Activated CD4-positive, CD25-positive, alpha-beta regulatory T cell treated with anti-CD3 and anti-CD28 coated beads, Interleukin-2, amount 50 U/mL, for 16 hours (primary cell): ENCODE results near the gene TTC27.

ENCODE experiments used
- DNase-seq: peaks from one replicate; pipeline ENCODE4 v3.0.0-alpha.2; 2020; ENCODE audit warnings: low read depth, low spot score

TTC27 gene

DNA sequence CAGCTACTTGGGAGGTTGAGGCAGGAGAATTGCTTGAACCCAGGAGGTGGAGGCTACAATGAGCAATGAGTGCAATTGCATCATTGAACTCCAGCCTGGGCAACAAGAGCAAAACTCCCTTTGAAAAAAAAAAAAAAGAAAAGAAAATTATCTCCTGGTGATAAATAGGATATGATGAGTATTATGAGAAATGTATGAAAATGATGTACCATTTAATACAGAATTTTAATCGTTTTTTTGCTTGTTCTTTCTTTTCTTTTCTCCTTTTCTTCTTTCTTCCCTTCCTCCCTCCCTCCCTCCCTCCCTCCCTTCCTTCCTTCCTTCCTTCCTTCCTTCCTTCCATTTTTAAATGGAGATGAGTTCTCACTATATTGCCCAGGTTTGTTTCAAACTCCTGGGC, 40.4 kb downstream of the TTC27 start:
- no peak for DNase-seq

DNA sequence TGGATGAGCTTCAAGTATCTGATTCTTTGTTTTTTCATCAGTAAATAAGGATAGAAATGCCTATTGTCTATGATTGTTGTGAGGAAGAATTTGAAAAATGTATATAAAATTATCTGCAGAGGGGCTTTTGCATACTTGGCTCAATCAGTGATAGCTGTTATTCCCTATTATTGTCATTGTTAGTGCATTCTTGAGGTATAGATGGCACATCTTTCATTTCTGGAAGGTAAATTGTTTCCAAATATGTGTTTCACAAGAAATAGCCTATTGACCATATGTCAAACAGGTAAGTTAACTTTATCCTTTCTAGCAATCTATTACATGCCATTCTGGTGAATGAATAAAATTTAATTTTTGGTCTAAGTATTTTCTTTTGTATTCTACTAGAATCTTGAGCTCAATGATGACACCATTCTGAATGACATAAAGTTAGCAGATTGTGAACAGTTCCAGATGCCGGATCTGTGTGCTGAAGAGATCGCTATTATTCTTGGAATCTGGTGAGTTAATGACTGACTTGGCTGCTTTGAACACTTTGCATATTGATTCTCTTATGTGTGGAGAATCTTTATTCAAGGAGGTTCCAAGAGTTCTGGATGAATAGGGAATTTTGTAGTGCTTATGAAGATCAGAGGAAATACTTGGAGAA, 44.2 kb downstream of the TTC27 start:
- no peak for DNase-seq

DNA sequence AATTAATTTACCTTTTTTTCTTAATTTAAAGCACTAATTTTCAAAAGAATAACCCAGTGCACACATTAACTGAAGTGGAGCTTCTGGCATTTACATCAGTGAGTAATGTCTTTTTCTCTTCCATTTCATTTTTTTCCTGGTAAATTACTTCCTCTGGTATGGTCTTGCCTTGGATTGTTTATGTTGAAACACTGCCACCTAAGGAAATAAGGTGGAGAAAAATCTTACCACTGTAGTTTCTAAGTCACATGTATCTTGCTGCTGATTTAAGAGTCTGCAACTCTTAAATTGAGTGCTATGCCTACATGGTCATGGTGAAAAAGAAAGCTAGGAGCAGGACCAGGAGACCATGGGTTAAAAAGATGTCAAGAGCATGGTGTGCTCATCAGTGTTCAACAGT, 51.0 kb downstream of the TTC27 start:
- DNase-seq, result no peak

DNA sequence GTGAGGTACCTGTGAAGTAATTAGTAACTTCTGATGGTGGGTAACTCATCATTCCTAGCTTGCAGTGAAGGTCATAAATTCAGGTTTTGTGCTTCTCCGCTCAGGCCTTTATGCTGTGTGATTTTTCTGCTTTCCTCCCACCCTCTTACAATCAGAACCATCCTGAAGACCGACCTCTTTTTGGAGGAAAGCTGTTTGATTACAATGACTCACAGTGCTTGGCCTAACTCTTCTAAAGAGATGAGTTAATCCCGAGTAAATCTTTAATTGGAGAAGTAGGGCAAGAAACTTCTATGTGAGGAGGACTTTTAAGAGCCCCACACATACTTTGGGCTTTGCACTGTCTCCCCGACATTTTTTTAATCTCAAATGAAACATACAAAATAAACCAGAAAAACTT, 53.1 kb downstream of the TTC27 start:
- DNase-seq, result no peak

DNA sequence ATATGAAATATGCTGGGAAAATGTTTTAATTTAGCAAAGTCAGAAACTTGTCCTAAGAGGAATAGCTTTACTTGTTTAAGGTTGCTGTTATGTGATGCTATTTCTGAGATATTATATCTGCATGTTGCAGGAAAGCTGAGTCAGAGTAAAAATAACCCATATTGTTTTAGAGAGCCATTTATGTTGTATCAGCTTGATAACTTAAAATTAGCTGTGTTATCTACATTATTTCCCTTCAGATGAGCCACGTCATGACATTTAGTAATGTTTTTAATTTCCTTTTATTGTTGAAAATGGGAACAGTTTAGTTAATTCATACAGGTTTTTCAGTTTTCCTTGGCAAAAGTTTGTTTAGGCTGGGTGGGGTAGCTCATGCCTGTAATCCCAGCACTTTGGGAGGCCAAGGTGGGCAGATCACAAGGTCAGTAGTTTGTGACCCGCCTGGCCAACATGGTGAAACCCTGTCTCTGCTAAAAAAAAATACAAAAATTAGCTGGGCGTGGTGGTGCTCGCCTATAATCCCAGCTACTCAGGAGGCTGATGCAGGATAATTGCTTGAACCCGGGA, 55.8 kb downstream of the TTC27 start:
- DNase-seq, result no peak

DNA sequence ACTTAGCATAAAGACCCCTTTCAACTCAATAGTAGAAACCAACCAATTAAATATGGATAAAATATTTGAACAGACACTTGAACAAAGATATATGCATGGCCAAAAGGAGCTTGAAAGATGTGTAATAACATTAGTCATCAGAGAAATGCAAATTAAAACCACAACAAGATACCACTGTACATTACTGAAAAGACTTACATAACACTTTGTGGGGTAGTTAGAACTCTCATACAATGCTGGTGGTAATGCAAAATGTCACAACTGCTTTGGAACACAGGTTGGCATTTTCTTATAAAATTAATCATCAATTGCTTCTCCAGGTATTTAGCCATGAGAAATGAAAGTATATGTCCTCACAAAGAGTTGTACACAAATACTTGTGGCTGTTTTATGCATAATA, 60.7 kb downstream of the TTC27 start:
- no peak for DNase-seq

DNA sequence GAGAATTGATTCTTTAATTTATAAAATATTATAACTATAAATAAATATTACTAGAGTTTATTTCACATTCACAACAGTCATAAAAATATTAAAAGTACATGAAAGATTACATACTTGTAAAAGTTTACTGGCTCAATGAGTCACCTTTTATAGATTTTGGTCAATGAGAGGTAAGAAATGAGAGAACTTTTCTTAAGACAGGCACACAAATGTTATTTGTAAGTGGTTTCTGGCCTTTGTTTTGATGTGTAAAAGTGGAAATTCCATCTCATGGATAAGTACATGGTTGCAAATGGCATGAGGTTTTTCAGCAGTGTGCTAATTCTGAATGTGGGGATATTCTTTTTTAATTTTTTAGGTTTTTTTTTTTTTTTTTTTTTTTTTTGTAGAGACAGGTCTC, 63.8 kb downstream of the TTC27 start:
- DNase-seq, result no peak

DNA sequence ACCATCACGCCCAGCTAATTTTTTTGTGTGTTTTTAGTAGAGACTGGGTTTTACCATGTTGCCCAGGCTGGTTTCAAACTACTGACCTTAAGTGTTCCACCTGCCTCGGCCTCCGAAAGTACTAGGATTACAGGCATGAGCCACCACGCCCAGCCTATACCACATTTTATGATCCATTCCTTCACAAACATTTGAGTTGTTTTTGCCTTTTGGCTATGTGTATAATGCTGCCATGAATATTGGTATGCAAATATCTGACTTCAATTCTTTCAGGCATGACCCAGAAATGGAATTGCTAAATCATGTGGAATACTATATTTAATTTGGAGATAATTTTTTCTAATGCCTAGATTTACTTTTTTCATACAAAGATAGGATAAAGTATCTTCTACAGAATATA, 68.6 kb downstream of the TTC27 start:
- no peak for DNase-seq

DNA sequence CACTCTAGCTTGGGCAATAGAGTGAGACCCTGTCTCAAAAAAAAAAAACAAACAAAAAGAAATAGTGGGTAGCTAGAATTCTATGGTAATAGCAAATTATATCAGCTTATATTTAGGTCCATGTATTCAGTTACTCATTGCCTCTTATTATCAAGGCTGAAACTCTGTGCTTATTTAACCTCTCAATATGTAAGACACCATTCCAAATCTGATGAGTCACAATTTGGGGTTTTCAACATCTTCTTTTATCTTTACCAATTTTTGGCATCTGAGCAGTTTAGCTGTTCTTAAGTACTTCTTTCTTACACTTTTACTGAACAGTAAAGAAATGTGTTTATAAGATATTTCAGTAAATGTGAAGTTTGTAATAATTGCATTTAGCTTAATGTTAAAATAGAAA, 69.3 kb downstream of the TTC27 start:
- DNase-seq, result no peak

DNA sequence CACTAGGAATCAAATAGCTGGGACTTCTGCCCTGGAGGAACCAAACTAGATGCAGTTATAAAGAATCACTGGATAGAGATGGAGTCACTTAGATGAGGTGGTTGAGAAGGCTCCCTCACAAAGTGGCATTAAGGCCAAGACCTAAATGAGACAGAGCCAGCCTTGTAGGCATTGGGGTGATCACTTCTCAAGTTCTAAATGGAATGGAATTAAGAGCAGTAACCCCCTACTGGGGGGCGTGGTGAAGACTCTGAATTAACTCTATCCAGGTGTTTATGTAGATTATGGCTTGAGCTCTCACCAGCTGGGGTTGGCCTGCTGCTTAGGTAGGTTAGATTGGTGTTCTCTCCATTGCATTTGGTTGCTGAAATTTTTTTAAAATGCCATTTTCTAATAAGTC, 71.3 kb downstream of the TTC27 start:
- DNase-seq, result no peak

DNA sequence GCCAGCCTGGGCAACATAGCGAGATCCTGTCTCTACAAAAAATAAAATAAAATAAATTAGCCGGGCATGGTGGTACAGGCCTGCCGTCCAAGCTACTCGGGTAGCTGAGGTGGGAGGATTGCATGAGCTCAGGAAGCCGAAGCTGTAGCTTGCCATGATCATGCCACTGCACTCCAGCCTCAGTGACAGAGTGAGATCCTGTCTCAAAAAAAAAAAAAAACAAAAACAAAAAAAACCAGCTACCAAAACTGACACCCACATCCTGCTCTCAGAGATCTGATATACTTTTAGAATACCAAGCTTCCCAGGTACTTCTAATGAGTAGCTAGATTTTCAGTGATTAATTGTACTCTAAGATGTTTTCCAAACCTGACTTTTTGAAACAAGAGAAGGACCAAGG, 74.0 kb downstream of the TTC27 start:
- no peak for DNase-seq

DNA sequence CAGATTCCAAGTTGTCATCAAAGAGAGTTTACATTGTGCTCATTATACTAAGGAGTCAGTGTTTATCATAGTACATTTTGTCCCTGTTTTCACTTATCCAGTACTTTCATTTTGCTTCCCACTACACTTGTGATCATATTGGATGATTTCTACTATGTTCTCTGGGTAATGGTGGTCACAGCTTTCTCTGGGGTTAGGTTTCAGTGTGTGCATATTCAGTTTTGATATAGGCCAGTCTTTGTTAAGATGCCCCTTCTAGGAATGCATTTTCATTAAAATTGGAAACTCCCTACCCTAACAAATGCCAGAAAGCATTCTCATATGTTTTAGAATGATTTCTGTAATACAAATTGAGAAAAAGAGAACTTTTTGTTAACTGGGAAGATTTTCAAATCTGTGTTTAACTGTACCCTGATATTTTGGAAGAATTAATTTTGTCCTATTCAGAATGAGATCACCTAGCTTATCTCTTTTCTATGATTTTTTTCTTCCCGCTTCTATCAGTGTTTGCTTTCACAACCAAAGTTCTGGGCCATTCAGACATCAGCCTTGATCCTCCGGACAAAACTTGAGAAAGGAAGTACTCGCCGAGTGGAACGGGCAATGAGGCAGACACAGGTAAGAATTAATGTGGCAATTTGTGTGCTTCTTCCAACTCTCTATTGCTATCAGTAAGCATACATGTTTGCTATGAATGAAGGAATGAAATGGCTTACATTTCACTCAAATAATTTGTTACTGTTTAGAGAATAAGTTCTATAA, 74.6 kb downstream of the TTC27 start:
- DNase-seq, result no peak

DNA sequence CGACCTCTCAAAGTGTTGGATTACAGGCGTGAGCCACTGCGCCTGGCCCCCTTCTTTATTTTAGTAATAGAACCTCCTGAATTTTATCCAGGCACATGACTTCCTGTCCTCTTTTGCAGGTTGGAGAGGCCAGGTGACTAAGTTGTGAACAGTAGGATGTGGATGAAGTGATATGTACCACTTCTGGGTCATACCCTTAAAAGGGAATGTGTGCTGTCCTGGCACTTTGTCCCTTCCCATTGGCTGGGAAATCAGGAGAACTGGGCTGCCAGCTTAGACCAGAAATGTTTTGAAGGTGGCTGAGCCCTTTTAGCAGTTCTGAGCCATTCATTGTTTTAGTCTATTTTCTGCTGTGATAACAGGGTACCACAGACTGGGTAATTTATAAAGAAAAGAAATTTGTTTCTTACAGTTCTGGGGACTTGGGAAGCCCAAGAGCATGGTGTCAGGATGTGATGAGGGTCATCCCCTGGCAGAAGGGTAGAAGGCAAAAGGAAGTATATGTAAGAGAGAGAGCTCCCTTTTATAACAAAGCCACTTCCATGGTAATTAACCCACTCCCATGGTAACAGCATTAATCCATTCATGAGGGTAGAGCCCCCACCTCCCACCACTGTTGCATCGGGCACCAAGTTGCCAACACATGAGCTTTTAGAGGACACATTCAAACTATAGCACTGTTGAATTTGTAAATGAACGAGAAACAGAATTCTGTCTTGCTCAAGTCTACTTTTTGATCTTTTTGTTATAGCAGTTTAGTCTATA, 79.1 kb downstream of the TTC27 start:
- no peak for DNase-seq

DNA sequence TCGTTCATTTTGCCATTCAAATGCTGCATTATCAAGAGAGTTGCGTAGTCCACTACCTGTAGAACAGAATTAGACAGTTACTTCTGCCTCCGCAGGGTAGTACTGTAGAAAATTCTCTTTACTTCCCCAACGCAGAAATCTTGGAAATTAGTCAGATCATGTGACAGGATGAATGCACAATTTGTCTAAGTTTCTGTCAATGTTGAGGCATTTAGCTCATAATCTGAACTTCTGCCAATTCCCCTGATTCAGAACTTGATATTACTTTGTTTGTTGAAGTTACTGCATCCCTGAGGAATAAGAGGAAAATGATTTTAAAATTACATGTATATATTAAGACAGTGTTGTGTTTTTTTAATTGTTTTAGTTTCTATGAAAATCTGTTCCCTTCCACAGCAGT, 83.4 kb downstream of the TTC27 start:
- DNase-seq, result no peak

DNA sequence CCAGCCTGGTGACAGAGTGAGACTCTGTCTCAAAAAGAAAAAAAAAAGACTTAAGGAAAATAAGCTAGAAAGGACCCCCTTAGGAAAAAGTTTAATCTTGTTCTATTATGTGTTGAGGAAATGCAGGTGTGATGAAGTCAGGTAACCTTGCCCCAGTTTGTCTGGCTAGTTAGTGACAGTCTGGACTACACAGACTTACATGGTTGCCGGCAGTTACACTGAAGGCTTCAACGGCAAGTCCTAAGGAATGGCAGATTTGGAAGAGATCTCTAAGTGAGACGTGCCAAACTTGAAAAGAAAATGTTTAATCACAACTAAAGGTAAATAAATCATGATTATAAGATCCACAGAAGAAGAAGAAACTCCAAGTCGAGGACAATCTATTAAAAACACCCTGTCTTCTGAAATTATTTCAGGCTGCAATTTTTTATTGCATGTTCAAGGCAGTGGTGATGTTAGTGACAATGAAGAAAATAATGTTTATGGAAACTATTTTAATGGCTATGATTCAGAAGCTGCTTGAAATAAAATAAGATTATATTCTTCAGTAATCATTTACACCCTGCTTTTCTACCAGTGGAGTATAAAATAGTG, 84.2 kb downstream of the TTC27 start:
- no peak for DNase-seq

DNA sequence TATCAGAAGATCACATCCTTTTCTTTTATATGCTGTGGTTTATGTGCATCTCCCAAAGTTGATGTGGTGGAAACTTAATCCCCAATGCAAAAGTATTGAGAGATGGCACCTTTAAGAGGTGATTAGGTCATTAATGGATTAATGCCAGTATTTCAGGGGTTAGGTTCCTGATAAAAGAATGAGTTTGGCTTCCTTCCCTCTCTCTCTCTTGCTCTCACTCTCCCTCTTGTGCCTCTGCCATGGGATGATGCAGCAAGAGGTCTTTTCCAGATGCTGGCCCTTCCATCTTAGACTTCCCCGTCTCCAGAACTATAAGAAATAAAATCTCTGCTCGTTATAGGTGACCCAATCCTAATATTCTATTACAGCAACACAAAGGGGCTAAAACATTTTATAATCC, 85.0 kb downstream of the TTC27 start:
- no peak for DNase-seq

DNA sequence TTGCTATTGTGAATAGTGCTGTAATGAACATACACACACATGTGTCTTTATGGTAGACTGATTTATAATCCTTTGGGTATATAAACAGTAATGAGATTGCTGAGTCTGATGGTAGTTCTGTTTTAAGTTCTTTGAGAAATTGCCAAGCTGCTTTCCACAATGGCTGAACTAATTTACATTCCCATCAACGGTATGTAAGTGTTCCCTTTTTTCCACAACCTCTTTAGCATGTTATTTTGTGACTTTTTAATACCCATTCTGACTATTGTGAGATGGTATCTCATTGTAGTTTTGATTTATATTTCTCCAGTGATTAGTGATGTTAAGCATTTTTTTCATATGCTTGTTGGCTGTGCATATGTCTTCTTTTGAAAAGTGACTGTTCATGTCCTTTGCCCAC, 86.7 kb downstream of the TTC27 start:
- no peak for DNase-seq

DNA sequence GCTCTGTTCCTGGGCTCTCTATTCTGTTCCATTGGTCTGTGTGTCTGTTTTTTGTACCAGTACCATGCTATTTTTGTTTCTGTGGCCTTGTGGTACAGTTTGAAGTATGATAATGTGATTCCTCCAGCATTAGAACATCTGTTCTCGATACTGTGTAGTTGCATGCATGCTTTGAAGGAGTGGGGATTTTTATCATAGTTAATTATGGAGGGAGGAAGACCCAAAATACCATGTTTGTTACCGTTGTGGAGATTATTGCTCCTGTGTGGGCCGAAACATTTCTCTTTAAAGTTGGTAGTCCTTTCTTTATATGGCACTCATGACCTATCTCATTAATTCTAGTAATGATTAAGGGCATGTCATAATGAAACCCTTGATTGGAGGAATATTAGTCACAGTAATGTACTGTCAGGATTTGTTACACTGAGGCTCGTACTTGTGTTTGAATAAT, 87.6 kb downstream of the TTC27 start:
- DNase-seq, result no peak

DNA sequence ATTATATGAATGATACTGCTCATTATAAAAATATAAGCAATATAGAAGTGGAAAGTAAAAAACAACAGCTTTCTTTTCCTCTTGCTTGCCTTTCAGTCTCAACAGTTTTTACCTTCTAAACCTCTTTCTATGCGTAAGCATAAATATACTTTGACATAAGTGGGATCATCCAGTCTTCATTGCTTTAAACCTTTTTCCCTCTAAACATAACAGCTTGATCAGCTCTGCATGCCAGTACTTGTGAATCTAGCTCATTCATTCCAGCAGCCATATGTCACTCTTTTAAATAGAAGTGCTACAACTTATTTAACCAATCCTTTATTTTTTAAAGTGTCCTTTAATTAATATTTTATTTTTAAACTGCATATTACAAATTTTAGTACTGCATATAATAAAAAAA, 88.1 kb downstream of the TTC27 start:
- no peak for DNase-seq

DNA sequence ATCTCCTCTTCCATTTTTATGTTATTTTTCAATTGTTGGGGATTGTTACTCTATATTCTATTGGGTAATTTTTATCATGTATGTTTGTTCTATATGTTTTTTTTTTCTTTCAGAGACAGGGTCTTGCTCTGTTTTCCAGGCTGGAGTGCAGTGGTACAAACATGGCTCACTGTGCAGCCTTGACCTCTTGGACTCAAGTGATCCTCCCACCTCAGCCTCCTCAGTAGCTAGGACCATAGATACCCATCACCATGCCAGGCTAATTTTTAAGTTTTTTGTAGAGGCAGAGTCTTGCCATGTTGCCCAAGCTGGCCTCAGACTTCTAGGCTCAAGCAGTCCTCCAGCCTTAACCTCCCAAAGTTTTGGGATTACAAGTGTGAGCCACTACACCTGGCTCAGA, 88.7 kb downstream of the TTC27 start:
- DNase-seq, result no peak

DNA sequence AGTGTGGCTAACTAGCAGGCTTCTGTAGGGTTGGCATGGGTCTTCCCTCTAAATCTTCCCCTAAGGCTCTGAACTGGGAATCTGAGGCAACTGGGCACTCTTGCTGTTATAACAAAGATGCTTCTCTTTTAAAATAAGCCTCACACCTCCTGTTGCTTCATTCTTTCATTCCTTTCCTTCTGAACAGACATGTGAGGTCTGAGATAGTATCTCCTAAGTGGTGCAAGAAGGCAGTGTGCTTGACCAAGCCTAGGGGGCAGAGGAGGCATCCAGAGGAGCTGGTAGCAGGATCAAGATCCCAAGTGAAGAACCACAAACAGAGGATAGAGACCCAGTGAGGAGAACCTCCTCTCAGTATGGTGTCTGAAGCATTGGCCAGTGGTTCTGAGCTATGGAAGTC, 90.9 kb downstream of the TTC27 start:
- DNase-seq, result no peak

DNA sequence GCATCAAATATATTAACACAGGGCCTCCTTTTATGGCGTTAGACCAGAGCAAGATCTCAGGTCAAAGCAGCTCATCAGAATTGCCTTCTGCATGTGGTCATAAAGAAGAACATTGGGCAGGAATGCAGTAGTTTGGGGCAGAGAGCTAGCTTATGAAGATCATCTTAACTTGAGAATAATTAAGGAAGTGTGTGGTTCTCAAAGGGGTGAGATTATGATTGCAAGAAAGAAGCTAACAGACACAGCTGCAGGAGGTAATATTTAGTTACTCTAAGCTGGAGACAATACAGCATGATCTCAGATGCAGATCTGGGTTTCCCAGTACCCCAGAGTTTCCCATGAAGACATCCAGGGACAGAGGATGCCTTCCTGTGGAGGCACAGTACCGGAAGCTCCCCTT, 91.6 kb downstream of the TTC27 start:
- no peak for DNase-seq
